NCI-H2227 (cell line): Measurements from ENCODE around the gene AGR2.
"Not testable (repeated sequence)": the region's sequence is repeated elsewhere in the genome, so short reads cannot be mapped to it uniquely, and the experiment has no call there.

Experiments used
- DNase-seq: peaks from one replicate; lab custom pipeline; 2025; ENCODE audit not compliant: unreplicated experiment; lab: John Stamatoyannopoulos, UW

AGR2 gene

DNA sequence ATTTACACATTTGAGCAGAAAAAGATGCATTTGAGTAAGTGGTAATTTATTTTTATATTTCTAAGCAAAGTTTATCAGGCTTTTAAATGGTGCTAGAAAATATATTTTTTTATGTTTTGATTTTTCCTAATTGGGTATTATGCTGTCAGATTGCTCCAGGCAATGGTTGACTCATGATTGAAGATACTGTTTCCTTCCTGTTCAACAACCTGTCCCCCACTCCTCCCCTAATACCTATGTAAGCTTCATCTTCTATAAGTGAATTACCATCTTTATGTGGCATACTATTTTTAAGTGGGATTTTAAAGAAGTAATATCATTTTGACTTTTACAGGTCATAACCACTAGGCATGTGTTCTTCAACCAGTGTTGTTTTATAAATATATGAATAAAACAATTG lies 29.8 kb downstream of the AGR2 start:
- DNase-seq: no peak

DNA sequence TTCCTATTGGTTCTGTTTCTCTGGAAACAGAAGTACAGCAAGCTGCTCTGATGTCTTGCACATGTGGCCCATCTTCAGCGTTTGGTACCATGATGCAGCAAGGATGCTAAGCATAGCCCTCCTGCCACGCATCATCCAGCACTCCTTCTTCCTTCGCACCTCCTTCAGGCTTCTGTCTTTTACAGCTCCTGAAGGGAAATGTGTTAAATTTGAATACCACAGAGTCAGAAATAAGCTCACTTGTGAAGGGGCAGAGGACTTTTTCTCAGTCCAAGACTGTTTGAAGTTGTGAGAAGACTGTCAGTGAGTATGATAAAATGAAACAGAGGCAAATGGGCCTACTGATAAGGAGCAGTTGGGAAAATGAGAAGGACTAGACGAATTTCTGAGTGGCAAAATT lies 30.5 kb downstream of the AGR2 start:
- DNase-seq: no peak

DNA sequence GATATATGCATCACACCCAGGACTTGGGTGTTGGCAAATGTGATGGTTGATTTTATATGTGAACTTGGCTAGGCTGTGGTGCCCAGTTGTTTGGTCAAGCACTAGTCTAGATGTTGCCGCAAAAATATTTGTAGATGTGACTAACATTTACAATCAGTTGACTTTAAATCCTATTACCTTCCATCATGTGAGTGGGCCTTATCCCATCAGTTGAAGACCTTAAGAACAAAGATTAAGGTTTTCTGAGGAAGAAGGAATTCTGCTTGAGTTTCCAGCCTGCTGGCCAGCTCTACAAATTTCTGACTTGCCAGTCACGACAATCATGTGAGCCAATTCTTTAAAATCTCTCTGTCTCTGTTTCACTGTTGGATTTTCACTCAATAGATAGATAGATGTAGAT lies 30.9 kb downstream of the AGR2 start:
- DNase-seq: no peak

DNA sequence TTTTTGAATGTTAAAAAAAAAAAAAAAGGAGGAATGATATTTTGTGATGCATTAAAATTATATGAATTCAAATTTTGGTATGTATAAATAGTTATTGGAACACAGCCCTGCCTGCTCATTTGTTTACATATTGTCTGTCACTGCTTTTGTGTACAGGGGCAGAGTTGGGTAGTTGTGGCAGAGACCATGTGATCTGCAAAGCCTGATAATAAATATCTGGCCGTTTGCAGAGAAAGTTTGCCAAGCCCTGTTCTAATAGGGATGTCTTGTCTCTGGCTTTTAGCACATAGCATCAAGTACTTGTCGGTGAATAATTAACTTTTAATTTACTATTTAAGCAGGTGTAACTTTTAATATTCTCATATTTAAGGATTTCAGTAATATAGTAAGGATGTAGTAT lies 31.5 kb downstream of the AGR2 start:
- no peak for DNase-seq

DNA sequence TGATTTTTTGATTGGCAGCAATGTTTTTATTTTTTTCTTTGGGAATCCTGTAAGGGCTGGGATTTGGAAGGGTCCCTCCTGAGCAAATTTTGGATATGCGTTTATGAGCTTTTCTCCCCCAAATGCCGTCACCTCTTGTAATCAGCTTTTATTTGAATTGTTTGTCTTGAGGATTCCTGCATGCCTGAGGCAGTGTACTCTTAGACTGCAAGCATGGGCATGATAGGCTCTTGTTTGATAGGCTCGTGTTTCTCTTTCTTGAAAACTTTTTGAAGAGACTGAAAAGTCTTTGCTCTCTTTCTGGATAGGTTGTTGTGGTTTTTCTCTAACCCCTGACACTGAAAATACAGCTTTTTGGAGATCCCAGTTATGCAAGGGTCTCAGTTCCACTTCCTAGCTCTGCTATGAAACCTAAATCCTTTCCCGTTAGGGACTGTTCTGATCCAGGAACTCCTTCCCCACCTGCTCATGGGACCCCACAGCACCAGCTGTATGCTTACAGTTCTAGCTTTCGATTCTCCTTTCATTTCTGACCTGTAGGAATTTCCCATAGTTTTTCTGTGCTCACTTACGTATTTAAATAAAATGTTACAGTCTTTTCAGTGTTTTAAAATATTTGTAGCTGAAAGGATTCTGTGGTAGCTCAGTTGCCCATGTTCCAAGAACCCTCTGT lies 34.0 kb downstream of the AGR2 start:
- no peak for DNase-seq

DNA sequence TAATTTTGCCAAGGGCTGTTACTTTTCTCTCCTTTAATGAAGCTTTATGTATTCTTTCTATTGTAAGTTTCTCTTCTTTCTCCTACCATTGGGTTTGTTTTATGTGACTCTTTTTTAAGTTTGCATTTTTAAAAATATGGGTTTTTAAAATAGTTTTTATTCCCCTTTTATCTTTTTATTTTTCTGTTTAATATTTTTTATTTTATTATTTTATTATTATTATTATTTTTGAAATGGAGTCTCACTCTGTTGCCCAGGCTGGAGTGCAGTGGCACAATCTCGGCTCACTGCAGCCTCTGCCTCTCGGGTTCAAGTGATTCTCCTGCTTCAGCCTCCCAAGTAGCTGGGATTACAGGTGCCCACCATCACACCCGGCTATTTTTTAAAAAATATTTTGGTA lies 34.8 kb downstream of the AGR2 start:
- DNase-seq: not testable (repeated sequence)

DNA sequence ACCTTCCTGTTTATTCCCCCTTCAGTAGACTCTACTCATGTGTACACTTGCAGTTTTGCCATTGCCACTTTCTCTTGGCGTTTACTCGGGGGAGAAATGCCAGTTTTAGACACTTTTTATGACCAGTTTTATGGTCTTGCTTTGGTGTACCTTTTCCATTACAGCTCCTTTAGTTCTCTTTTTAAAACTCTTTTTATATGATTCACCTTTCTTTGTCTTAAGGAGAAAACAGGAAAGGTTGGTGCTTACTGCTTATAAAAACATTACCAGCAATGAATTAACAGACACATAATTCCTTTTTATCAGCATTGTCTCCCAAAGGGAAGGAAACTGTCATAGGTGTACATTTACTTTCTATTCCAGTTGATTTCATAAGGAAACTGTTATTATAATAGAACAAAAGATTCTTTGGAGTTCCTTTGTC lies 39.4 kb downstream of the AGR2 start:
- DNase-seq: no peak

DNA sequence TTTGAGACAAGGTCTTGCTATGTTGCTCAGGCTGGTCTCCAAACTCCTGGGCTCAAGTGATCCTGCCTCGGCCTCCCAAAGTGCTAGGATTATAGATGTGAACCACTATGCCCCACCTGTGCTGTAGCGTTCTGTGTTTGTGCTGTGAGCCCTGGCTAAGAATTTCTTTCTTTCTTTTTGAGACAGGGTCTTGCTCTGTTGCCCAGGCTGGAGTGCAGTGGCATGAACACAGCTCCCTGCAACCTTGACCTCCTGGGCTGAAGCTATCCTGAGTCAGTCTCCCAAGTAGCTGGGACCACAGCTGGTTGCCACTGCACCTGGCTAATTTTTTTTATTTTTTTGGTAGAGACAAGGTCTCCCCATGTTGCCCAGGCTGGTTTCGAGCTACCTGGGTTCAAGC lies 39.9 kb downstream of the AGR2 start:
- DNase-seq: no peak

DNA sequence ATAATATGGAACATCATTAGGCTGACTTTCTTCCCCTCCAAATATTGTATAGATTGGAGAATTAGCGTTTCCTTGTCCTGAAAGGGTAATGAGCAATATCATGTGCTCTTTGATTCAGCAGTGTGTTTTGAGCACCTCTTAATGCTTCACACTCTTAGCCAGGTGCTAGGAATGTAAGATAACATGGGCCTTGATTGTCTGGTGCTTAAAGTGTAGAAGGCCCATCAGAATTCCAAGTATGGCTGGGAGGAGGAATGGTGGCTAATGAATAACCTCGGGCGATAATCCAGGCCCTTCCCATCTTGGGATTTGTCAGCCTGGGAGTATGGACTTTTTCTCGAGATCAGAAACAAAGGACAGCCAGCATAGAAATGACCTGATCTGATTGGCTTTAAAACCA lies 42.6 kb downstream of the AGR2 start:
- DNase-seq: no peak

DNA sequence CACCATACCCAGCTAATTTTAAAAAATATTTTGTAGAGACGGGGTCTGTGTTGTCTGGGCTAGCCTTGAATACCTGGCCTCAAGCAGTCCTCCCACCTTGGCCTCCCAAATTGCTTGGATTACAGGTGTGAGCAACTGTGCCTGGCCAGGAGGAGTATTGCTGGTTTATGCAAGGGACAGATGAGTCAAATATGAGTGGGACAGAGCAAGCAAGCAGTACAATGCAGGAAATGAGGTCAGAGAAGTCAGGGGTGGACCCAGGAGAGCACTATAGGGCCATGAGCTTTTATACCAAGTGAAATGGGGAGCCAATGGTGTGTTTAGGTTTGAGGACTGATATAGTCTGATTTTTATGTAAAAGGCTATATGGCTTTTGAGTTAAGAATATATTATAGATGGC lies 45.0 kb downstream of the AGR2 start:
- no peak for DNase-seq

DNA sequence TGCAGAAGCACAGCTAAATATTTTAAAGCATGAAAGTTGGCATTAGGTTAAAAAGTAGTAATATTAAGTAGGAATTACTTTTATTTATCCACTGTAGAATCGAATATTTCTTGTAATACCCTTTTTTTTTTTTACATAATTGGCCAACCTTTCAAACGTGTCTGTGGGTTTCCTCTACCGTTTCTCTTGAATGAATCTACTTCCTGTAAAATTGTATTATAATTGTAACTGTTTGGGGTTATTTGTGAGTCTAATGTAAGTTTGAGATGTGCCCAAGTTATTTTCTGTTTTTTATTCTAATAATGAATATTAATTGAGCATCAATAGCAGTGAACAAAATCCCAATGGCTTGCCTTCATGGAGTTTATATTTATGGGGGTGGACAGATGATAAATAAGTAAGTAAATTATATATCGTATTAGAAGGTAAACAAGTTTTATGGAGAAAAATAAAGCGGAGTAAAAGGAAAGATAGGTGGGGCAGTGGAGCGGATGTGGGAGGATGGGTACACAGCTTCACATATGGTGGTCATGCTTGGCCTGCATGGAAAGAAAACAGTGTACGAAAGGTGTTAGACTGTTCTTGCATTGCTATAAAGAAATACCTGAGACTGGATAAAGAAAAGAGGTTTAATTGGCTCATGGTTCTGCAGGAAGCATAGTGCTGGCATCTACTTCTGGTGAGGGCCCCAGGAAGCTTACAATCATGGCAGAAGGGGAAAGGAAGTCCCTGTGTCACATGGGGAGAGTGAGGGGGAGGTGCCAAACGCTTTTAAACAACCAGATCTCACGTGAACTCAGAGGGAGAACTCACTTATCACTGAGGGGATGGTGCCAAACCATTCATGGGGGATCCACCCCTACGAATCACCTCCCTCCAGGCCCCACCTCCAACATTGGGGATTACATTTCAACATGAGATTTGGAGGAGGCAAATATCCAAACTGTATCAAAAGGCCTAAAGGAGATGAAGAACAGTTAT lies 45.9 kb downstream of the AGR2 start:
- no peak for DNase-seq

DNA sequence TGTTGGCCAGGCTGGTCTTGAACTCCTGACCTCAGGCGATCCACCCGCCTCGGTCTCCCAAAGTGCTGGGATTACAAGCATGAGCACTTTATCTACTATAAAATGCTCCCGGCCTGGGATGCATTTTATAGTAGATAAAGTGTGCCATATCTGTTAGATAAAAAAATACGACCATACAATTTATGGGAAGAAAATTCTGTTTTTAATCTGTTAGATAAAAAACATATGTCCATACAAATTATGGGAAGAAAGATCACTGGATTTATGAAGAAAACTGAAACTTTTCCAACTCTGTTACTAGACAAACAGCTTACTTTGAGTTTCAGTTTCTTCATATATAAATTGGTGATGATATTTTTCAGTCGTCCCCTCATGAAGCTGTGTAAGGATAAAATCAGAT lies 46.8 kb downstream of the AGR2 start:
- no peak for DNase-seq

DNA sequence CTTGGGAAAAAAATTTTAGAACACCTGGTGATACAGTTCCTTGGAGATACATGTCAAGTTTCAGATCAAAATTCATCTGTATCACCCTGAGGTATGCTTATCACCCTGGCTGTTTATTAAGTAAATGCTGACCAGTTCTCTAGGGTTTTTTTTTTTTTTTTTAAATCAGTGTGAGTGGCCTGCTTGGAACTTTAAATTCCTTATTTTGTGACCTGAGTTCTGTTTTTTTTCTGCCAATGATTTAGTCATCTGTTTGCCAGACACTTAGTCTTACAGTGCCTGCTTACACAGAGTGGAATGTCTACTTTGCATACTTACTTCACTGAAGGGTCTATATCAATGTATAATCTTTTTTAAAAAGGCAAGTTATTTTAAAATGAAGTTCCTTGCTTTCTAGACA lies 49.4 kb downstream of the AGR2 start:
- no peak for DNase-seq

DNA sequence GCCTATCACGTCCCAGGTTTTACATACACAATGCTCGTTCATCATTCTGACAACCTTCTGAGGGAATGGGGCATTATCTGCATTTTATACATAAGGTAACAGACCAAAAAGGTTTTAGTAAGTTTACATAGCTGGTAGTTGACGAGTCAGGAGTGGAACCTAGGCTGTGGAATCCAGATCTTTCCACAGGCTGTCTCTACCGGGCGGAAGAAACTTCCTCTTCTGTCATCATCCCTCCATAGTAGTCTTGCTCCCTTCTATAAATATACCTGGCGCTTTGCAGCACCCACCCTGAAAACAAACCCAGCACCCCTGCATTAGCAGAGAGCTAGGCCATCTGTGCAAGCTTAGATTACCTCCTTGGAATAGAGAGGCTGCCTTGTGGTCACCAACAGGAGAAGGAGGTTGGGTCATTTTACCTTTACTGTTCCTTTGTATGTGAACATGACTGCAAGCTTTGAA lies 49.9 kb downstream of the AGR2 start:
- DNase-seq: no peak

DNA sequence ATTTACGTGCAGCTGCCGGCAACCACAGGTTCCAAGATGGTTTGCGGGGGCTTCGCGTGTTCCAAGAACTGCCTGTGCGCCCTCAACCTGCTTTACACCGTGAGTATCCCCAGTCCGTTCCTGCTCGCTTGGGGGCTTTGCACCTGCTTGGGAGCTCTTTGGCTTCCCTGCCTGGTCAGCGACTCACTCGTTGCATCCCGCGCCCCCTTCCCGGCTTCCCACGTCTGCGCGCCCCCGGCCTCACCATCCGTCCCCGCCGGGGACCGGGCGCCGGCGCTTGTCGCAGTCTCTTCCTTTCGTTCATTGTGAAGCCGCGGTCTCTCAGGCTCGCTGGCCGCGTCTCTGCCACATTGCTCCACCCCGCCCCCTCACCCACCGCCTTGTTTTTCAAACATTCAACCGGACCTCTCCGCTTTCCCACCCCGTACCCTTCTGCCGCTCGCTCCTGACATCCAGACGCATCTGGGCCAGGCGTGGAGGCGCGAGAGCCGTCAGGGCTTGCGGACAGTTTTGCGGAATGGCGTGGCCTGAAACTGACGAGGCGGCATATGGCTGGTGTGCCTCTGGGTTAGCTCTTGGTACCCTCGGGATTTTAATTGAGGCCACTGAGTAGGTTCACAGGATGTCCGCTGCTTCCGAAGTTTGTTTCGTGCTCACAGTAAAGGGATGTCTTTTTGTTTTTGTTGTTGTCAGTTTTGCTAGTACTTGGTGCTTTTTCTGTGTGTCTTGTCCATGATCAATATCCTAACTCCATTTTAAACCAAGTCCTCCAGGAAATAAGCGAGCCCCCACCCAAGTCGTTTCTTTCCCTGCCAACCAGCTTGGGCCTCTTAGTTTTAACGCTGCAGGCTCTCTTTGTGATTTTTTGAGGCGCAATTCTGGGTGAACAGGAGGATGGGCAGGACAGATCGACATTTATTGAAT lies 50.6 kb downstream of the AGR2 start:
- peak; percentile 61 for DNase-seq

DNA sequence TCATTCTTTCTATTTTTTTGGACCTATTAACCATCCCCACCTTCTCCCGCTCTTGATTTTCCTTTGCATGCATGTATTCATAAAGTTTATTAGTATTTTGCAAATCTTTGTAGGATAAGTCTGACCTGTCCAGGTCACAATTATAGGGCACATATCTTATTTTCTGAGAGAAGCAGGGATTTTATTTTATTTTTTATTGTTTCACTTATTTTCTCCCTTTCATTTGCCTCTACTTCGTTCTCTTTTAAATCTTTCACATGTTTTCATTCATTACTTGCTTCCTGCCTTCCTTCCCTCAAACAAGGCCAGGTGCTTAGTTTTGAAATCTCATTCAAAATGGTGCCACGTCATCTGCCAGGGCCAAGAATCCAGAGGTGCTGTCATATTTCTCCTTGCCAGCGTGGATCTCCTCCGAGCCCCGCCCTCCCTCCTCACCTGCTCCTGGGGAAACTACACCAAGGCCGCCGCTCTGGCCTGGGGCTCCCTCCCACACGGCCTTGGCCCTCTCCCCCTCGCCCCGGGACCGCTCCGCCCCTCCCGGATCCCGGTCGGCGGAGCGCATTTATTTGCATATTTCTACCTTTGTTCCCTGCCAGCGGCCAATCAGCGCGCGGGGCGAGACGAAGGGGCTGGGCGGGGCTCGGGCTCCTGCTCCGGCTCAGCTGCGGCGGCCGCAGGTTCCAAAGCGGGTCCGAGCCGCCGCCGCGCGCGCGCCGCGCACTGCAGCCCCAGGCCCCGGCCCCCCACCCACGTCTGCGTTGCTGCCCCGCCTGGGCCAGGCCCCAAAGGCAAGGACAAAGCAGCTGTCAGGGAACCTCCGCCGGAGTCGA lies 51.5 kb downstream of the AGR2 start, which contains the start of gene TSPAN13:
Gene TSPAN13, plus strand, starts transcription at position 654 of the 830 bp plus-strand sequence. CDS start 213 bp downstream, outside the sequence.
- DNase-seq: peak; percentile 93

DNA sequence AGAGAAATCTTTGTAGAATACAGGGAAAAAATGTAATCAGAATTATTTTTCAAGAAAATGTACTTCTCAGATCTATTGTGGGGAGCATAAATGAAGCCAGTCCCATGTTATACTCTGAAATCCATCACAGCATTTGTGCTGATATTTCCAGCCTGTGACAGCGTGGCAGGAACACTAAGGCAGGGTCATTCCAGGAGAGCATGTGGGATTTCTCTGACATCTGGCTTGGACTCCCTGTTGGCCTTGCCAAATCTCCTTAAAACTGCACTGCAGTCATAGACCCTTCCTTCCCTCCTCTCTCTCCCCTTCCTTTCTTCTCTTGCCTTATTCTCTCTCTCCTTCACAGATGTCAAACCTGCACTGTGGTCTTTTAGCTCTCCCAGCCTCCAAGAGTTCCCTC lies 57.7 kb downstream of the AGR2 start:
- DNase-seq: no peak

DNA sequence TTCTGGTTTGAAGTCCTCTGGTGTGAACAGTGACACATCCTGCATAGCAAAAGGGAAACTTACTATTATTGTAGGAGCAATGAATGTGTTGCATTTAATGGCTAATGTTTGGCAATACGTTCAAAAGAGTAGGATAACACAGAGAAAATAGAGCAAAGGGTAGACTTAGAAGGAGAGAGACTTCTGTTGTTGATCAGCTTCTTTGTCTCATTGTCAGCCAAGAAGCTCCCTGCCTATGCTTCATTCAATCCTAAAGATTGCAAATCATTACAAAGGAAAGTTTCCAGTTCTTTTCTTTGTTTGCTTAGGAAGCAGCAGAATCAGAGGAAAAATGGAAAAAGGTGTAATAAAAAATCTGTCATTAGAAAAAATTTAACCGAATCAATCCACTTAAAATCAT lies 59.2 kb downstream of the AGR2 start:
- DNase-seq: no peak

DNA sequence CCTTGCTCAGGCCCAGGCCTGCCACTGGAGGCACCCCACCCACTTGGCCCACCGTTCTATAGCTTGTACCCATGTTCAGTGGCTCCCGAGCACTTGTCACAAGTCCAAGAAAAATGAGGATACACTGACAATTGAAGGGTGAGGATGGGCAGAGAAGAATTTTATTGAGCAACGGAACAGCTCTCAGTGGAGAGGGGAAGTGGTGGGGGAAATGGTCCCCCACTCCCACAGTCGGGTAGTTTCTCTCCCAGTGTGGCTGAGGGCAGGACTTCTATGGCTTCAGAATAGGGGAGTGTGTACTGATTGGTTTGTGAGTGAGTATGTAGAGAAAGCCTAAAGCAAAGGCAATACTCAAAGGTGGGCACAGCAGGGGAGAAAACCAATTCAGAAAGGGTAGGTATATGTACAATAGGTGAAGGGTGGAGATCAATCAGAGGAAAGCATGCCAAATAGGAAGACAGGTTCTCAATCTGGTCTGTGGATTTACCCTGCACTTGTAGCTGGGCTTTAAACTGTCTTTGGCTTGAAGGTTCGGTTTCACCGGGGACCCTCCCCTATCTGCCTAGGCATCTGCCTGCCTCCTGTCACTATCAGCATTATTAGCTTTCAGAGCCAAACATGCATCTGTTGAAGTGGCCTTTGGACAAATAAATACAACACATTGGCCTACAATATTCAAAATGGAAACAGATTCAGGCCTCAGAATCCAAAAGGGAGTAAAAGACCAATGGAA lies 60.1 kb downstream of the AGR2 start:
- DNase-seq: no peak

DNA sequence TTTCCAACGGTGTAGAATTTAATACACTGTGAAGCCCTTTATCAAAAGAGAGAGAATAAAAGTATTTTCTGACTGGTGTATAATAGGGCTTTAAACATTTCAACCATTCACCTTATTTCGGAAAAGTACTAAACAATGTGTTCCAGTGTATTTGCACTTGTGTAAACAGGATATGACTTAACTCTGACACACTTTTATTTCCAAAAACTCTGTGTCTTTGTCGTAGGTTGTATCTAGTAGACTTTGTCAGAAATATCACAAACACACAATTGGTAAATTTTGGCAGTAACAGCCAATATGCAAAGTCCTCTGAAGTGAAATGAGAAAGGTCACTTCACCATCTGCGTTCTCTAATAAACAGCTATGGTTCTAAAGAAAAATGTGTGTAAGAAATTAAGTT lies 61.6 kb downstream of the AGR2 start:
- no peak for DNase-seq
